Kidney epithelial cell (primary cell): Measurements from ENCODE around the gene PCDHB5. TPM values are rescaled to one million over a fixed set of nuclear protein-coding genes. Genes with fewer than 3 reads are reported as not detected.
A peak's percentile ranks its signal among the peaks of the same experiment; 100 is the strongest.
"Not testable (repeated sequence)": the region's sequence is repeated elsewhere in the genome, so short reads cannot be mapped to it uniquely, and the experiment has no call there.

Experiments used
- DNase-seq: peaks from one replicate; pipeline ENCODE4 v3.0.0-alpha.2; 2010; ENCODE audit warnings: low read depth
- H3K27me3 ChIP-seq: 2 replicates; pipeline ENCODE4 v1.6.0; 2011; ENCODE audit warnings: low read length; ENCODE audit not compliant: control insufficient read depth, insufficient read depth
- H3K36me3 ChIP-seq: 2 replicates; pipeline ENCODE4 v1.5.1; 2011; ENCODE audit warnings: low read length; ENCODE audit not compliant: control insufficient read depth, insufficient read depth
- H3K4me3 ChIP-seq: 2 replicates; pipeline ENCODE4 v1.5.1; 2011; ENCODE audit warnings: low read depth, mild to moderate bottlenecking, control low read depth, low read length
- CTCF ChIP-seq: IDR thresholded peaks from 2 replicates; pipeline ENCODE4 v1.5.1; 2011; ENCODE audit warnings: mild to moderate bottlenecking, moderate library complexity, low read length, control low read depth, inconsistent platforms; ENCODE audit not compliant: insufficient read depth, poor library complexity, severe bottlenecking
- total RNA-seq: library from RNA; depleted of rRNA; stranded (reverse); fragments of >200 nt; gene quantifications from 2 replicates; pipeline ENCODE4 v1.2.3, GENCODE V29; 2015

The PCDHB5 gene
- total RNA-seq = 3.1 and 6.7 TPM in 2 replicates

- H3K36me3 ChIP-seq = no peaks in the 10 kb centered on the region
- peak; percentile 18 for TF ChIP-seq CTCF
- no peaks in the 10 kb centered on the region for H3K27me3 ChIP-seq
- H3K4me3 ChIP-seq = peak within 1 kb of the TSS; percentile 17
- no peak for DNase-seq
Observed at GRCh38 chr5:141135030-141135717, at the start of gene PCDHB5. Gene PCDHB5, plus strand, starts transcription at chr5:141135206. Its CDS starts 229 bp downstream, at chr5:141135435.

- TF ChIP-seq CTCF = no peak
- DNase-seq = no peak
Observed at GRCh38 chr5:141094481-141095262, 40.3 kb upstream of the PCDHB5 start, which contains the start of gene PCDHB2. Gene PCDHB2, plus strand, starts transcription at chr5:141094615. Its CDS starts 176 bp downstream, at chr5:141094791.

GRCh38 chr5:141095263-141095641 lies 39.8 kb upstream of the PCDHB5 start:
- no peaks in the 10 kb centered on the region for H3K27me3 ChIP-seq
- H3K4me3 ChIP-seq = no peak overlapping the region
- H3K36me3 ChIP-seq = no peaks in the 10 kb centered on the region
- TF ChIP-seq CTCF = no peak
- DNase-seq = no peak

More at GRCh38 chr5:141094481-141095262, 40.3 kb upstream of the PCDHB5 start, which contains the start of gene PCDHB2:
- H3K36me3 ChIP-seq = no peaks in the 10 kb centered on the region
- no peaks in the 10 kb centered on the region for H3K27me3 ChIP-seq
- H3K4me3 ChIP-seq = peak within 1 kb of the TSS; percentile 17

GRCh38 chr5:141096181-141096580 lies 38.8 kb upstream of the PCDHB5 start:
- not testable (repeated sequence) for DNase-seq, H3K4me3 ChIP-seq, H3K36me3 ChIP-seq, H3K27me3 ChIP-seq

GRCh38 chr5:141096586-141096985 lies 38.4 kb upstream of the PCDHB5 start:
- not testable (repeated sequence) for H3K4me3 ChIP-seq, H3K27me3 ChIP-seq, H3K36me3 ChIP-seq, DNase-seq

- Histone ChIP-seq H3K27me3 (no peaks in the 10 kb centered on the region), H3K4me3 (no peak within 1 kb of the TSS), H3K36me3 (no peaks in the 10 kb centered on the region)
- no peak for DNase-seq
- peak; percentile 13 for TF ChIP-seq CTCF
Observed at GRCh38 chr5:141100243-141100805, 34.7 kb upstream of the PCDHB5 start, which contains the start of gene PCDHB3. Gene PCDHB3, plus strand, starts transcription at chr5:141100473. Its CDS starts 177 bp downstream, at chr5:141100650.
